H1 (cell line): Measurements from ENCODE around the gene PHLDB3. TPM values are rescaled to one million over a fixed set of nuclear protein-coding genes. Genes with fewer than 3 reads are reported as not detected.
A peak's percentile ranks its signal among the peaks of the same experiment; 100 is the strongest.

Source experiments
- CTCF ChIA-PET: fragments of 300-600 bp; sonication (Branson Sonifier 250); formaldehyde crosslinking; loops from one replicate; lab custom pipeline; 2021; ENCODE audit not compliant: partially characterized antibody; lab: Charles Lee
- POLR2A ChIA-PET: fragments of 300-600 bp; sonication (Branson Sonifier 250); formaldehyde crosslinking; loops from one replicate; lab custom pipeline; 2021; ENCODE audit warnings: inconsistent platforms; ENCODE audit not compliant: partially characterized antibody; lab: Charles Lee
- DNase-seq, 2 experiments: peaks; one replicate each; pipeline versions ENCODE4 v3.0.0 to v3.0.0-alpha.2; 2010 to 2022; ENCODE audit warnings: low spot score in 2 of 2, low read depth in 1 of 2, mixed read lengths in 1 of 2
- FAIRE-seq: peaks from 2 replicates; lab custom pipeline; 2011; peaks lifted over from hg19 to GRCh38; lab: Jason Lieb, UNC
- H2AFZ ChIP-seq: 2 replicates; pipeline ENCODE4 v1.8.1; 2012; ENCODE audit warnings: low read length, inconsistent platforms
- H2AK5ac ChIP-seq: 2 replicates; pipeline ENCODE4 v1.6.1; 2013; ENCODE audit warnings: low read depth, low read length
- H2BK120ac ChIP-seq: replicated peaks from 2 replicates; pipeline ENCODE3; 2013; ENCODE audit warnings: low read depth, low read length, inconsistent platforms
- H2BK12ac ChIP-seq: 2 replicates; pipeline ENCODE4 v1.6.1; 2013; ENCODE audit warnings: low read depth, low read length
- H2BK15ac ChIP-seq: 2 replicates; pipeline ENCODE4 v1.6.1; 2013; ENCODE audit warnings: low read length
- H2BK20ac ChIP-seq: 2 replicates; pipeline ENCODE4 v1.6.1; 2013; ENCODE audit warnings: low read length
- H2BK5ac ChIP-seq: 2 replicates; pipeline ENCODE4 v1.6.1; 2013; ENCODE audit warnings: low read depth, low read length
- H3K14ac ChIP-seq: 2 replicates; pipeline ENCODE4 v1.6.1; 2013; ENCODE audit warnings: inconsistent platforms; ENCODE audit not compliant: insufficient read length
- H3K18ac ChIP-seq: 2 replicates; pipeline ENCODE4 v1.6.1; 2013; ENCODE audit warnings: low read length; ENCODE audit errors: extremely low read depth
- H3K23ac ChIP-seq: 2 replicates; pipeline ENCODE4 v1.6.1; 2013; ENCODE audit warnings: inconsistent platforms; ENCODE audit not compliant: insufficient read length
- H3K23me2 ChIP-seq: 2 replicates; pipeline ENCODE4 v1.6.1; 2013; ENCODE audit warnings: low read depth, low read length
- H3K27ac ChIP-seq: 2 replicates; pipeline ENCODE4 v1.6.1; 2011; ENCODE audit warnings: low read depth, low read length, inconsistent platforms
- H3K27me3 ChIP-seq, 4 experiments: replicated peaks in 1 of 4; 1 replicate in 1 of 4; 2 replicates in 3 of 4; pipeline versions ENCODE4 v1.6.1 to v1.8.1; 2011 to 2013; ENCODE audit warnings: low read length in 3 of 4, mild to moderate bottlenecking in 3 of 4, inconsistent platforms in 2 of 4, mixed read lengths in 2 of 4, moderate library complexity in 1 of 4; ENCODE audit not compliant: control insufficient read depth in 3 of 4, insufficient read depth in 3 of 4; ENCODE audit errors: extremely low read depth in 1 of 4
- H3K36me3 ChIP-seq, 4 experiments: 2 replicates each; pipeline versions ENCODE4 v1.6.1 to v1.8.1; 2011 to 2013; ENCODE audit warnings: mild to moderate bottlenecking in 4 of 4, low read length in 3 of 4, moderate library complexity in 2 of 4, control low read depth in 1 of 4, inconsistent platforms in 1 of 4; ENCODE audit not compliant: insufficient read depth in 4 of 4, control insufficient read depth in 2 of 4
- H3K4ac ChIP-seq: replicated peaks from 2 replicates; pipeline ENCODE3; 2013; ENCODE audit warnings: low read length, low read depth, mixed read lengths, inconsistent platforms; ENCODE audit not compliant: insufficient read length
- H3K4me1 ChIP-seq, 4 experiments: replicated peaks in 1 of 4; 1 replicate in 1 of 4; 2 replicates in 3 of 4; pipeline versions ENCODE4 v1.6.1 to v1.8.1; 2011 to 2013; ENCODE audit warnings: low read length in 3 of 4, inconsistent platforms in 2 of 4, mixed read lengths in 1 of 4; ENCODE audit not compliant: insufficient read depth in 4 of 4, control insufficient read depth in 3 of 4
- H3K4me2 ChIP-seq, 2 experiments: 2 replicates each; pipeline versions ENCODE4 v1.6.1 to v1.8.1; 2011 to 2013; ENCODE audit warnings: low read depth in 2 of 2, low read length in 2 of 2, control low read depth in 1 of 2, inconsistent platforms in 1 of 2, mild to moderate bottlenecking in 1 of 2; ENCODE audit not compliant: insufficient read depth in 1 of 2
- H3K4me3 ChIP-seq, 4 experiments: fragments of 200-600, 300-600 bp in 1 of 4; sonication (generic), shearing (Covaris generic), sonication (Bioruptor Twin) in 1 of 4; 2 replicates each; pipeline versions ENCODE4 v1.5.1 to v1.8.1; 2011 to 2016; ENCODE audit warnings: low read length in 4 of 4, low read depth in 3 of 4, control low read depth in 2 of 4, inconsistent platforms in 2 of 4, mild to moderate bottlenecking in 2 of 4, mixed read lengths in 1 of 4, moderate library complexity in 1 of 4; ENCODE audit not compliant: insufficient read depth in 2 of 4; ENCODE audit errors: extremely low read depth in 1 of 4
- H3K56ac ChIP-seq: replicated peaks from 2 replicates; pipeline ENCODE3; 2013; ENCODE audit warnings: low read depth, mild to moderate bottlenecking, mixed read lengths, low read length, inconsistent platforms; ENCODE audit not compliant: insufficient read length
- H3K79me1 ChIP-seq: 2 replicates; pipeline ENCODE4 v1.6.1; 2013; ENCODE audit warnings: low read depth, low read length, control low read depth
- H3K79me2 ChIP-seq, 2 experiments: 2 replicates each; pipeline versions ENCODE4 v1.6.1 to v1.8.1; 2012 to 2013; ENCODE audit warnings: low read length in 2 of 2, mild to moderate bottlenecking in 2 of 2, inconsistent platforms in 1 of 2; ENCODE audit not compliant: insufficient read depth in 2 of 2, control insufficient read depth in 1 of 2
- H3K9ac ChIP-seq, 4 experiments: replicated peaks in 1 of 4; 1 replicate in 1 of 4; 2 replicates in 3 of 4; pipeline versions ENCODE4 v1.6.1 to v1.8.1; 2011 to 2013; ENCODE audit warnings: low read depth in 3 of 4, low read length in 3 of 4, control low read depth in 2 of 4, mild to moderate bottlenecking in 2 of 4, moderate library complexity in 2 of 4, inconsistent platforms in 1 of 4; ENCODE audit errors: extremely low read depth in 1 of 4
- H3K9me3 ChIP-seq, 2 experiments: 2 replicates each; pipeline versions ENCODE4 v1.6.1 to v1.8.1; 2012 to 2013; ENCODE audit warnings: mild to moderate bottlenecking in 2 of 2, moderate library complexity in 2 of 2, control low read depth in 1 of 2, inconsistent platforms in 1 of 2, low read depth in 1 of 2, low read length in 1 of 2, mixed read lengths in 1 of 2; ENCODE audit not compliant: insufficient read depth in 2 of 2
- H4K20me1 ChIP-seq, 2 experiments: replicated peaks in 1 of 2; 2 replicates each; pipeline versions ENCODE3 to v1.8.1; 2011 to 2013; ENCODE audit warnings: inconsistent platforms in 2 of 2, low read length in 2 of 2, mild to moderate bottlenecking in 1 of 2; ENCODE audit not compliant: insufficient read depth in 2 of 2, control insufficient read depth in 1 of 2
- H4K5ac ChIP-seq: 2 replicates; pipeline ENCODE4 v1.6.1; 2013; ENCODE audit warnings: low read length, low read depth, mixed read lengths, inconsistent platforms; ENCODE audit not compliant: insufficient read length
- H4K8ac ChIP-seq: 2 replicates; pipeline ENCODE4 v1.8.0; 2013; ENCODE audit warnings: mild to moderate bottlenecking, moderate library complexity, low read length, inconsistent platforms; ENCODE audit not compliant: insufficient read depth; ENCODE audit errors: extremely low read depth
- H4K91ac ChIP-seq: replicated peaks from 2 replicates; pipeline ENCODE3; 2013; ENCODE audit warnings: low read length, mixed read lengths, inconsistent platforms; ENCODE audit not compliant: insufficient read length
- CBX8 ChIP-seq: fragments of 300-800, 300-1000 bp; sonication (generic); IDR thresholded peaks from 2 replicates; pipeline ENCODE4 v1.7.1; 2016; ENCODE audit warnings: low read depth, low read length, borderline replicate concordance
- HDAC2 ChIP-seq, 2 experiments: fragments of 300-600 bp in 1 of 2; sonication (generic) in 1 of 2; IDR thresholded peaks; 2 replicates each; pipeline ENCODE4 v1.6.1; 2011 to 2012; ENCODE audit warnings: low read depth in 2 of 2, low read length in 2 of 2, mild to moderate bottlenecking in 2 of 2, moderate library complexity in 2 of 2, borderline replicate concordance in 1 of 2, inconsistent platforms in 1 of 2
- KDM4A ChIP-seq: IDR thresholded peaks from one replicate; pipeline ENCODE4 v1.7.1; 2012; ENCODE audit warnings: low read depth, mild to moderate bottlenecking, moderate library complexity, low read length, inconsistent platforms; ENCODE audit not compliant: severe bottlenecking
- POLR2A ChIP-seq, 2 experiments: IDR thresholded peaks; 1 replicate in 1 of 2; 2 replicates in 1 of 2; pipeline ENCODE4 v1.6.1; 2011; ENCODE audit warnings: low read depth in 2 of 2, low read length in 2 of 2, mild to moderate bottlenecking in 2 of 2; ENCODE audit errors: control extremely low read depth in 1 of 2
- WGBS, 2 experiments: shearing (Covaris generic) in 1 of 2; methylation state at CpG; one replicate each; pipeline versions ENCODE4 v1.1.6 to v1.1.7; 2013 to 2015; ENCODE audit warnings: low lambda C conversion rate in 2 of 2, mixed read lengths in 2 of 2, inconsistent platforms in 1 of 2, low coverage in 1 of 2, missing lambda C conversion rate in 1 of 2; ENCODE audit not compliant: insufficient replicate concordance in 2 of 2, insufficient coverage in 1 of 2, insufficient read length in 1 of 2; ENCODE audit errors: extremely low coverage in 1 of 2, missing lambda C conversion rate in 1 of 2; 5-methylcytosine and 5-hydroxymethylcytosine counted together
- polyA plus RNA-seq, 7 experiments: library from polyadenylated mRNA; depleted of rRNA in 3 of 7; stranded (reverse) in 5 of 7; unstranded in 2 of 7; fragments of >200 nt in 5 of 7; fragments of 200-250 nt in 2 of 7; gene quantifications; 1 replicate in 5 of 7; 2 replicates in 1 of 7; 4 replicates in 1 of 7; pipeline versions ENCODE4 v1.2.1 to v1.2.3, GENCODE V29; 2011 to 2013; ENCODE audit warnings: missing spikeins in 2 of 7, mixed read lengths in 2 of 7
- total RNA-seq: library from RNA; stranded (reverse); fragmentation: NEBNext Ultra II Directional; extraction: Animal tissue kit (Norgen Biotek cat#: 25700); gene quantifications from 2 replicates; pipeline ENCODE4 v1.2.1, GENCODE V29; 2021

Gene PHLDB3
- total and polyA plus RNA-seq, 2 of the 8 experiments (the other 6 are each of a cell fraction or from before 2014, with no cell fraction given): 4.0 to 8.5 TPM

- H4K91ac ChIP-seq: no peak overlapping the region
These were observed 30.1 kb downstream of the PHLDB3 start for GRCh38 chr19:43474487-43474886.

More at GRCh38 chr19:43474487-43474886, 30.1 kb downstream of the PHLDB3 start:
- Histone ChIP-seq H3K23ac (no peak overlapping the region), H4K5ac (no peak overlapping the region), H3K27ac (no peak overlapping the region), H3K4me3 (peak overlapping the region in 3 of 4 experiments; percentile 30 to 55 (median 39); a peak in 4 of 8 replicates), H2BK15ac (no peak overlapping the region), H4K8ac (no peak overlapping the region), H3K79me2 (no peaks in the 10 kb centered on the region), H3K4me2 (peak overlapping the region; percentile 71 to 74), H4K20me1 (no peaks in the 10 kb centered on the region), H3K56ac (no peak overlapping the region), H3K23me2 (0 out of 2 replicates have a peak, but pooled peaks cover 3% of the 10 kb centered on the region), H2BK120ac (no peak overlapping the region), H3K27me3 (no peaks in the 10 kb centered on the region; a peak in 3 of 7 replicates), H3K9ac (peak overlapping the region in 2 of 4 experiments; percentile 26 to 58; a peak in 3 of 7 replicates), H3K79me1 (no peaks in the 10 kb centered on the region), H3K18ac (no peak overlapping the region), H2BK12ac (no peak overlapping the region), H3K4ac (peak overlapping the region; percentile 35), H2AFZ (no peak overlapping the region), H3K36me3 (no peaks in the 10 kb centered on the region), H3K9me3 (no peaks in the 10 kb centered on the region), H2BK5ac (no peak overlapping the region), H2BK20ac (no peak overlapping the region), H3K4me1 (peaks cover 0 to 2% (median 0%) of the 10 kb centered on the region in 4 experiments; a peak in 3 of 7 replicates), H3K14ac (no peak overlapping the region), H2AK5ac (no peak overlapping the region)
- DNase-seq (no peak), FAIRE-seq (no peak)
- WGBS, 2 experiments: 70% methylated on average over 4 of the region's 4 CpGs; no CpG with 5 or more reads in 1 of the 2 experiments
- ChIA-PET POLR2A (interaction anchor here (0.9 to 3.1 kb wide), 6 partner anchors 10 to 1614 kb away, joined by 3 to 23 read pairs (median 3); partner anchors contain the start of gene LYPD3), CTCF (interaction anchor here (0.6 to 1.8 kb wide), 6 partner anchors 8 to 194 kb away, joined by 3 to 7 read pairs (median 4); no protein-coding TSS in a partner anchor)
- no peak for TF ChIP-seq CBX8
- TF ChIP-seq KDM4A: no peak
- peak in 1 of 2 experiments; percentile 9; a peak in 1 of 3 replicates for TF ChIP-seq POLR2A (IDR thresholded peaks at IDR 0.05; ENCODE audit: control extremely low read depth in 1 of 2, low read depth in 2 of 2, low read length in 2 of 2)
- no peak for TF ChIP-seq HDAC2 (IDR thresholded peaks at IDR 0.05; ENCODE audit: borderline replicate concordance in 1 of 2, low read depth in 2 of 2, low read length in 2 of 2)
